WTC11 (cell line): ENCODE data around the gene GBA2. TPM values are rescaled to one million over a fixed set of nuclear protein-coding genes. Genes with fewer than 3 reads are reported as not detected.
A peak's percentile ranks its signal among the peaks of the same experiment; 100 is the strongest.

ENCODE experiments used
- ATAC-seq: fragments of 200-7000 bp; cut with Tn5 transposase; 2 replicates; pipeline ENCODE4 v1.10.0; 2021; ENCODE audit warnings: mild to moderate bottlenecking, moderate library complexity
- CTCF ChIA-PET: fragments of 300-600 bp; sonication (Branson Sonifier 250); formaldehyde crosslinking; loops from one replicate; lab custom pipeline; 2021; ENCODE audit warnings: antibody characterized with exemption; lab: Charles Lee
- POLR2A ChIA-PET: fragments of 350-600 bp; sonication (Branson Sonifier 250); formaldehyde crosslinking; loops from one replicate; lab custom pipeline; 2021; ENCODE audit warnings: antibody characterized with exemption; lab: Charles Lee
- DNase-seq: peaks from one replicate; pipeline ENCODE4 v3.0.0; 2021; ENCODE audit warnings: low spot score
- H3K27ac Mint-ChIP-seq: 2 replicates; pipeline ENCODE4 v1.8.0; 2021; ENCODE audit warnings: mixed read lengths
- H3K27me3 Mint-ChIP-seq: 2 replicates; pipeline ENCODE4 v1.8.0; 2021; ENCODE audit warnings: low read depth, mild to moderate bottlenecking, moderate library complexity, mixed read lengths
- H3K36me3 Mint-ChIP-seq: 2 replicates; pipeline ENCODE4 v1.8.0; 2021; ENCODE audit warnings: mixed read lengths
- H3K4me1 Mint-ChIP-seq: 2 replicates; pipeline ENCODE4 v1.8.0; 2022; ENCODE audit warnings: mixed read lengths
- H3K4me3 Mint-ChIP-seq: 2 replicates; pipeline ENCODE4 v1.8.0; 2021; ENCODE audit warnings: mild to moderate bottlenecking, moderate library complexity, mixed read lengths
- H3K9me3 Mint-ChIP-seq: 2 replicates; pipeline ENCODE4 v1.8.0; 2021; ENCODE audit warnings: mixed read lengths
- CREB1 ChIP-seq: sonication (generic); formaldehyde crosslinking; IDR thresholded peaks from 2 replicates; pipeline ENCODE4 v1.8.0; 2023; ENCODE audit warnings: mild to moderate bottlenecking, missing genetic modification reagents
- ELF4 ChIP-seq: sonication (generic); formaldehyde crosslinking; IDR thresholded peaks from 2 replicates; pipeline ENCODE4 v1.8.1; 2022; ENCODE audit warnings: low read depth, mild to moderate bottlenecking, moderate library complexity, missing genetic modification reagents
- FOXJ3 ChIP-seq: sonication (generic); formaldehyde crosslinking; IDR thresholded peaks from 2 replicates; pipeline ENCODE4 v1.9.0; 2021; ENCODE audit warnings: missing genetic modification reagents, mild to moderate bottlenecking, borderline replicate concordance
- GRHL2 ChIP-seq: fragments of 250-450 bp; sonication (Bioruptor Pico); IDR thresholded peaks from 2 replicates; pipeline ENCODE4 v1.8.0; 2022; ENCODE audit warnings: mild to moderate bottlenecking, moderate library complexity; ENCODE audit not compliant: insufficient replicate concordance, severe bottlenecking
- KAT7 ChIP-seq: sonication (generic); formaldehyde crosslinking; IDR thresholded peaks from 2 replicates; pipeline ENCODE4 v1.8.1; 2023; ENCODE audit warnings: missing genetic modification reagents, mild to moderate bottlenecking, borderline replicate concordance
- NFE2L1 ChIP-seq: sonication (generic); formaldehyde crosslinking; IDR thresholded peaks from 2 replicates; pipeline ENCODE4 v1.8.1; 2023; ENCODE audit warnings: missing genetic modification reagents
- NR2C2 ChIP-seq: sonication (generic); formaldehyde crosslinking; IDR thresholded peaks from 2 replicates; pipeline ENCODE4 v1.8.0; 2022; ENCODE audit warnings: mild to moderate bottlenecking, missing genetic modification reagents
- ZNF232 ChIP-seq: sonication (generic); formaldehyde crosslinking; IDR thresholded peaks from 2 replicates; pipeline ENCODE4 v1.8.0; 2022; ENCODE audit warnings: mild to moderate bottlenecking, missing genetic modification reagents
- ZNF416 ChIP-seq: fragments of 250-450 bp; sonication (Bioruptor Pico); IDR thresholded peaks from 2 replicates; pipeline ENCODE4 v1.9.0; 2021; ENCODE audit warnings: mild to moderate bottlenecking, inconsistent platforms
- total RNA-seq: library from RNA; stranded (reverse); gene quantifications from 3 replicates; pipeline ENCODE4 v1.2.3, GENCODE V29; 2021
- TF ChIP-seq, protein P1 (sequence below): fragments of 250-450 bp; sonication (Bioruptor Pico); IDR thresholded peaks from 2 replicates; pipeline ENCODE4 v1.9.0; 2021; ENCODE audit warnings: mild to moderate bottlenecking, borderline replicate concordance
- TF ChIP-seq, protein P2 (sequence below): sonication (generic); formaldehyde crosslinking; IDR thresholded peaks from 2 replicates; pipeline ENCODE4 v1.8.0; 2023; ENCODE audit warnings: missing genetic modification reagents
- TF ChIP-seq, protein P3 (sequence below): fragments of 250-450 bp; sonication (Bioruptor Pico); IDR thresholded peaks from 2 replicates; pipeline ENCODE4 v1.9.0; 2021; ENCODE audit warnings: mild to moderate bottlenecking
- TF ChIP-seq, protein P4 (sequence below): sonication (generic); formaldehyde crosslinking; IDR thresholded peaks from 2 replicates; pipeline ENCODE4 v1.8.1; 2022; ENCODE audit warnings: mild to moderate bottlenecking, moderate library complexity, missing genetic modification reagents
- TF ChIP-seq, protein P5 (sequence below): sonication (generic); formaldehyde crosslinking; IDR thresholded peaks from 2 replicates; pipeline ENCODE4 v1.8.0; 2022; ENCODE audit warnings: missing genetic modification reagents
- TF ChIP-seq, protein P6 (sequence below): sonication (generic); formaldehyde crosslinking; IDR thresholded peaks from 2 replicates; pipeline ENCODE4 v1.8.0; 2023; ENCODE audit warnings: mild to moderate bottlenecking, missing genetic modification reagents
- TF ChIP-seq, protein P7 (sequence below): fragments of 250-450 bp; sonication (Bioruptor Pico); IDR thresholded peaks from 2 replicates; pipeline ENCODE4 v1.9.0; 2021; ENCODE audit warnings: mild to moderate bottlenecking
- TF ChIP-seq, protein P8 (sequence below): sonication (generic); formaldehyde crosslinking; IDR thresholded peaks from 2 replicates; pipeline ENCODE4 v1.8.0; 2022; ENCODE audit warnings: mild to moderate bottlenecking, missing genetic modification reagents

GBA2 gene
- total RNA-seq, 1 experiment from 2014 or later: 104 TPM

DNA sequence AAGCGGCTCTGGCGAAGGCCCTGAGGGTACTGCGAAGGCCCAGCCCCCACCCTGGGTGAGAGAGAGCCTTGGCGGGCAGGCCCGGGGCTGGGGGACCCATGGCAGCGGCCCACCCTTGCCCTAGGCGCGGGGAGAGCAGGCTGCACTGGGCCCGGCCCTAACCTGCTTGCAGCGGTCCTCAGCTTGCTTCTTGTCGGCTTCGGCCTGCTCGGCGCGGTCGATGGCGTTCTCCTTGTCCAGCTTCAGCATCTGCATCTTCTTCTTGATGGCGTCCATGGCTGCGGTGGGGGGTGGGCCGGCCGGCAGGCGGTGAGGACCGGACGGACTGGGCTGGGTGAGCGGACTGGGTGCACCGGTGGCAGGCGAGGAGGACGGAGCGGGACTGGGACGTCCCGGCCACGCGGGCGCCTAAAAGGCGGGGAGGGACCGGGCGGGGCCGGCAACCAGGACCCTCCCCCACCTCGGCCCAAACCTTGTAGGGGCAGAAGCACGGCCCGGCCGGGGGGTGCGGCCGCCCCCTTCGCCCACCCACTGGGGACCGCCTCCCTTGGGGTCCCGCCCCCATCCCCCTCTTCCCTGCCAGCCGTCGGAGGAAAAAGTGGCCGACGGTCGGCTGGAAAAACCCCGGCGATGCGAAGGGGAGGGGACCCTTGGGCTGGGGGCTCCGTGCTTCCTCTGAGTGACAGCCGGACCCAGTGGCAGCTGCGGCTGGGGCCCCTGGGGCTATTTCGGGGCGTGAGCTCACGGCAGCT is 59.3 kb downstream of the GBA2 start, which contains the start of gene TPM2:
Gene TPM2, minus strand, starts transcription at position 384 of the 752 bp plus-strand sequence. Its CDS starts 108 bp downstream, at position 276.
- H3K4me1 Mint-ChIP-seq: peaks cover 23% of the 10 kb centered on the region
- H3K9me3 Mint-ChIP-seq: no peaks in the 10 kb centered on the region
- H3K27me3 Mint-ChIP-seq: no peaks in the 10 kb centered on the region
- H3K27ac Mint-ChIP-seq: 0 out of 2 replicates have a peak within 1 kb of the TSS, but pooled peaks have one; percentile 48
- ChIA-PET POLR2A (interaction anchor here (0.6 to 5.2 kb wide), 17 partner anchors 9 to 1052 kb away, joined by 3 to 38 read pairs (median 5); partner anchors contain the start of genes ARHGEF39, CCDC107, CREB3 and RMRP), CTCF (interaction anchor here (0.6 to 6.8 kb wide), 17 partner anchors 9 to 122 kb away, joined by 3 to 49 read pairs (median 11); partner anchors contain the start of genes ARHGEF39, CCDC107, CREB3 and RGP1)
- peaks cover 15% of the 10 kb centered on the region for H3K36me3 Mint-ChIP-seq
- H3K4me3 Mint-ChIP-seq: peak within 1 kb of the TSS; percentile 91
- ATAC-seq (peak; percentile 63), DNase-seq (peak; percentile 75)
- TF ChIP-seq, protein P1, sequence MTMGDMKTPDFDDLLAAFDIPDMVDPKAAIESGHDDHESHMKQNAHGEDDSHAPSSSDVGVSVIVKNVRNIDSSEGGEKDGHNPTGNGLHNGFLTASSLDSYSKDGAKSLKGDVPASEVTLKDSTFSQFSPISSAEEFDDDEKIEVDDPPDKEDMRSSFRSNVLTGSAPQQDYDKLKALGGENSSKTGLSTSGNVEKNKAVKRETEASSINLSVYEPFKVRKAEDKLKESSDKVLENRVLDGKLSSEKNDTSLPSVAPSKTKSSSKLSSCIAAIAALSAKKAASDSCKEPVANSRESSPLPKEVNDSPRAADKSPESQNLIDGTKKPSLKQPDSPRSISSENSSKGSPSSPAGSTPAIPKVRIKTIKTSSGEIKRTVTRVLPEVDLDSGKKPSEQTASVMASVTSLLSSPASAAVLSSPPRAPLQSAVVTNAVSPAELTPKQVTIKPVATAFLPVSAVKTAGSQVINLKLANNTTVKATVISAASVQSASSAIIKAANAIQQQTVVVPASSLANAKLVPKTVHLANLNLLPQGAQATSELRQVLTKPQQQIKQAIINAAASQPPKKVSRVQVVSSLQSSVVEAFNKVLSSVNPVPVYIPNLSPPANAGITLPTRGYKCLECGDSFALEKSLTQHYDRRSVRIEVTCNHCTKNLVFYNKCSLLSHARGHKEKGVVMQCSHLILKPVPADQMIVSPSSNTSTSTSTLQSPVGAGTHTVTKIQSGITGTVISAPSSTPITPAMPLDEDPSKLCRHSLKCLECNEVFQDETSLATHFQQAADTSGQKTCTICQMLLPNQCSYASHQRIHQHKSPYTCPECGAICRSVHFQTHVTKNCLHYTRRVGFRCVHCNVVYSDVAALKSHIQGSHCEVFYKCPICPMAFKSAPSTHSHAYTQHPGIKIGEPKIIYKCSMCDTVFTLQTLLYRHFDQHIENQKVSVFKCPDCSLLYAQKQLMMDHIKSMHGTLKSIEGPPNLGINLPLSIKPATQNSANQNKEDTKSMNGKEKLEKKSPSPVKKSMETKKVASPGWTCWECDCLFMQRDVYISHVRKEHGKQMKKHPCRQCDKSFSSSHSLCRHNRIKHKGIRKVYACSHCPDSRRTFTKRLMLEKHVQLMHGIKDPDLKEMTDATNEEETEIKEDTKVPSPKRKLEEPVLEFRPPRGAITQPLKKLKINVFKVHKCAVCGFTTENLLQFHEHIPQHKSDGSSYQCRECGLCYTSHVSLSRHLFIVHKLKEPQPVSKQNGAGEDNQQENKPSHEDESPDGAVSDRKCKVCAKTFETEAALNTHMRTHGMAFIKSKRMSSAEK: no peak
- TF ChIP-seq, protein P2, sequence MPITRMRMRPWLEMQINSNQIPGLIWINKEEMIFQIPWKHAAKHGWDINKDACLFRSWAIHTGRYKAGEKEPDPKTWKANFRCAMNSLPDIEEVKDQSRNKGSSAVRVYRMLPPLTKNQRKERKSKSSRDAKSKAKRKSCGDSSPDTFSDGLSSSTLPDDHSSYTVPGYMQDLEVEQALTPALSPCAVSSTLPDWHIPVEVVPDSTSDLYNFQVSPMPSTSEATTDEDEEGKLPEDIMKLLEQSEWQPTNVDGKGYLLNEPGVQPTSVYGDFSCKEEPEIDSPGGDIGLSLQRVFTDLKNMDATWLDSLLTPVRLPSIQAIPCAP (CRISPR knock-in tag): no peak
- TF ChIP-seq, protein P3, sequence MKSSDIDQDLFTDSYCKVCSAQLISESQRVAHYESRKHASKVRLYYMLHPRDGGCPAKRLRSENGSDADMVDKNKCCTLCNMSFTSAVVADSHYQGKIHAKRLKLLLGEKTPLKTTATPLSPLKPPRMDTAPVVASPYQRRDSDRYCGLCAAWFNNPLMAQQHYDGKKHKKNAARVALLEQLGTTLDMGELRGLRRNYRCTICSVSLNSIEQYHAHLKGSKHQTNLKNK: no peak
- TF ChIP-seq, protein P4, sequence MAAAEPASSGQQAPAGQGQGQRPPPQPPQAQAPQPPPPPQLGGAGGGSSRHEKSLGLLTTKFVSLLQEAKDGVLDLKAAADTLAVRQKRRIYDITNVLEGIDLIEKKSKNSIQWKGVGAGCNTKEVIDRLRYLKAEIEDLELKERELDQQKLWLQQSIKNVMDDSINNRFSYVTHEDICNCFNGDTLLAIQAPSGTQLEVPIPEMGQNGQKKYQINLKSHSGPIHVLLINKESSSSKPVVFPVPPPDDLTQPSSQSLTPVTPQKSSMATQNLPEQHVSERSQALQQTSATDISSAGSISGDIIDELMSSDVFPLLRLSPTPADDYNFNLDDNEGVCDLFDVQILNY (CRISPR knock-in tag): no peak; the same call in 1 of the 2 replicates
- peak; percentile 92 for TF ChIP-seq ZNF232 (CRISPR knock-in tag)
- TF ChIP-seq, protein P5, sequence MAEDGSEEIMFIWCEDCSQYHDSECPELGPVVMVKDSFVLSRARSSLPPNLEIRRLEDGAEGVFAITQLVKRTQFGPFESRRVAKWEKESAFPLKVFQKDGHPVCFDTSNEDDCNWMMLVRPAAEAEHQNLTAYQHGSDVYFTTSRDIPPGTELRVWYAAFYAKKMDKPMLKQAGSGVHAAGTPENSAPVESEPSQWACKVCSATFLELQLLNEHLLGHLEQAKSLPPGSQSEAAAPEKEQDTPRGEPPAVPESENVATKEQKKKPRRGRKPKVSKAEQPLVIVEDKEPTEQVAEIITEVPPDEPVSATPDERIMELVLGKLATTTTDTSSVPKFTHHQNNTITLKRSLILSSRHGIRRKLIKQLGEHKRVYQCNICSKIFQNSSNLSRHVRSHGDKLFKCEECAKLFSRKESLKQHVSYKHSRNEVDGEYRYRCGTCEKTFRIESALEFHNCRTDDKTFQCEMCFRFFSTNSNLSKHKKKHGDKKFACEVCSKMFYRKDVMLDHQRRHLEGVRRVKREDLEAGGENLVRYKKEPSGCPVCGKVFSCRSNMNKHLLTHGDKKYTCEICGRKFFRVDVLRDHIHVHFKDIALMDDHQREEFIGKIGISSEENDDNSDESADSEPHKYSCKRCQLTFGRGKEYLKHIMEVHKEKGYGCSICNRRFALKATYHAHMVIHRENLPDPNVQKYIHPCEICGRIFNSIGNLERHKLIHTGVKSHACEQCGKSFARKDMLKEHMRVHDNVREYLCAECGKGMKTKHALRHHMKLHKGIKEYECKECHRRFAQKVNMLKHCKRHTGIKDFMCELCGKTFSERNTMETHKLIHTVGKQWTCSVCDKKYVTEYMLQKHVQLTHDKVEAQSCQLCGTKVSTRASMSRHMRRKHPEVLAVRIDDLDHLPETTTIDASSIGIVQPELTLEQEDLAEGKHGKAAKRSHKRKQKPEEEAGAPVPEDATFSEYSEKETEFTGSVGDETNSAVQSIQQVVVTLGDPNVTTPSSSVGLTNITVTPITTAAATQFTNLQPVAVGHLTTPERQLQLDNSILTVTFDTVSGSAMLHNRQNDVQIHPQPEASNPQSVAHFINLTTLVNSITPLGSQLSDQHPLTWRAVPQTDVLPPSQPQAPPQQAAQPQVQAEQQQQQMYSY (CRISPR knock-in tag): peak; percentile 71
- TF ChIP-seq FOXJ3 (CRISPR knock-in tag): no peak
- TF ChIP-seq ZNF416: no peak
- no peak for TF ChIP-seq GRHL2 (CRISPR knock-in tag)
- TF ChIP-seq, protein P6, sequence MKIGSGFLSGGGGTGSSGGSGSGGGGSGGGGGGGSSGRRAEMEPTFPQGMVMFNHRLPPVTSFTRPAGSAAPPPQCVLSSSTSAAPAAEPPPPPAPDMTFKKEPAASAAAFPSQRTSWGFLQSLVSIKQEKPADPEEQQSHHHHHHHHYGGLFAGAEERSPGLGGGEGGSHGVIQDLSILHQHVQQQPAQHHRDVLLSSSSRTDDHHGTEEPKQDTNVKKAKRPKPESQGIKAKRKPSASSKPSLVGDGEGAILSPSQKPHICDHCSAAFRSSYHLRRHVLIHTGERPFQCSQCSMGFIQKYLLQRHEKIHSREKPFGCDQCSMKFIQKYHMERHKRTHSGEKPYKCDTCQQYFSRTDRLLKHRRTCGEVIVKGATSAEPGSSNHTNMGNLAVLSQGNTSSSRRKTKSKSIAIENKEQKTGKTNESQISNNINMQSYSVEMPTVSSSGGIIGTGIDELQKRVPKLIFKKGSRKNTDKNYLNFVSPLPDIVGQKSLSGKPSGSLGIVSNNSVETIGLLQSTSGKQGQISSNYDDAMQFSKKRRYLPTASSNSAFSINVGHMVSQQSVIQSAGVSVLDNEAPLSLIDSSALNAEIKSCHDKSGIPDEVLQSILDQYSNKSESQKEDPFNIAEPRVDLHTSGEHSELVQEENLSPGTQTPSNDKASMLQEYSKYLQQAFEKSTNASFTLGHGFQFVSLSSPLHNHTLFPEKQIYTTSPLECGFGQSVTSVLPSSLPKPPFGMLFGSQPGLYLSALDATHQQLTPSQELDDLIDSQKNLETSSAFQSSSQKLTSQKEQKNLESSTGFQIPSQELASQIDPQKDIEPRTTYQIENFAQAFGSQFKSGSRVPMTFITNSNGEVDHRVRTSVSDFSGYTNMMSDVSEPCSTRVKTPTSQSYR: peak; percentile 10; the same call in 1 of the 2 replicates
- 0 out of 2 replicates have a peak, but pooled peaks have one; percentile 36 for TF ChIP-seq ELF4 (CRISPR knock-in tag)
- 0 out of 2 replicates have a peak, but pooled peaks have one; percentile 55 for TF ChIP-seq NFE2L1 (CRISPR knock-in tag)
- TF ChIP-seq CREB1 (CRISPR knock-in tag): no peak
- TF ChIP-seq NR2C2 (CRISPR knock-in tag): no peak
- TF ChIP-seq, protein P7, sequence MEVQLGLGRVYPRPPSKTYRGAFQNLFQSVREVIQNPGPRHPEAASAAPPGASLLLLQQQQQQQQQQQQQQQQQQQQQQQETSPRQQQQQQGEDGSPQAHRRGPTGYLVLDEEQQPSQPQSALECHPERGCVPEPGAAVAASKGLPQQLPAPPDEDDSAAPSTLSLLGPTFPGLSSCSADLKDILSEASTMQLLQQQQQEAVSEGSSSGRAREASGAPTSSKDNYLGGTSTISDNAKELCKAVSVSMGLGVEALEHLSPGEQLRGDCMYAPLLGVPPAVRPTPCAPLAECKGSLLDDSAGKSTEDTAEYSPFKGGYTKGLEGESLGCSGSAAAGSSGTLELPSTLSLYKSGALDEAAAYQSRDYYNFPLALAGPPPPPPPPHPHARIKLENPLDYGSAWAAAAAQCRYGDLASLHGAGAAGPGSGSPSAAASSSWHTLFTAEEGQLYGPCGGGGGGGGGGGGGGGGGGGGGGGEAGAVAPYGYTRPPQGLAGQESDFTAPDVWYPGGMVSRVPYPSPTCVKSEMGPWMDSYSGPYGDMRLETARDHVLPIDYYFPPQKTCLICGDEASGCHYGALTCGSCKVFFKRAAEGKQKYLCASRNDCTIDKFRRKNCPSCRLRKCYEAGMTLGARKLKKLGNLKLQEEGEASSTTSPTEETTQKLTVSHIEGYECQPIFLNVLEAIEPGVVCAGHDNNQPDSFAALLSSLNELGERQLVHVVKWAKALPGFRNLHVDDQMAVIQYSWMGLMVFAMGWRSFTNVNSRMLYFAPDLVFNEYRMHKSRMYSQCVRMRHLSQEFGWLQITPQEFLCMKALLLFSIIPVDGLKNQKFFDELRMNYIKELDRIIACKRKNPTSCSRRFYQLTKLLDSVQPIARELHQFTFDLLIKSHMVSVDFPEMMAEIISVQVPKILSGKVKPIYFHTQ (CRISPR knock-in tag): no peak
- TF ChIP-seq, protein P8, sequence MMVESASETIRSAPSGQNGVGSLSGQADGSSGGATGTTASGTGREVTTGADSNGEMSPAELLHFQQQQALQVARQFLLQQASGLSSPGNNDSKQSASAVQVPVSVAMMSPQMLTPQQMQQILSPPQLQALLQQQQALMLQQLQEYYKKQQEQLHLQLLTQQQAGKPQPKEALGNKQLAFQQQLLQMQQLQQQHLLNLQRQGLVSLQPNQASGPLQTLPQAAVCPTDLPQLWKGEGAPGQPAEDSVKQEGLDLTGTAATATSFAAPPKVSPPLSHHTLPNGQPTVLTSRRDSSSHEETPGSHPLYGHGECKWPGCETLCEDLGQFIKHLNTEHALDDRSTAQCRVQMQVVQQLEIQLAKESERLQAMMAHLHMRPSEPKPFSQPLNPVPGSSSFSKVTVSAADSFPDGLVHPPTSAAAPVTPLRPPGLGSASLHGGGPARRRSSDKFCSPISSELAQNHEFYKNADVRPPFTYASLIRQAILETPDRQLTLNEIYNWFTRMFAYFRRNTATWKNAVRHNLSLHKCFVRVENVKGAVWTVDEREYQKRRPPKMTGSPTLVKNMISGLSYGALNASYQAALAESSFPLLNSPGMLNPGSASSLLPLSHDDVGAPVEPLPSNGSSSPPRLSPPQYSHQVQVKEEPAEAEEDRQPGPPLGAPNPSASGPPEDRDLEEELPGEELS: 0 out of 2 replicates have a peak, but pooled peaks have one; percentile 36
- TF ChIP-seq KAT7 (CRISPR knock-in tag): peak; percentile 95; the same call in 1 of the 2 replicates
